Central memory CD8-positive, alpha-beta T cell (primary cell): ENCODE data around the gene HIGD1B.

Experiments
- ATAC-seq: fragments of 150-1000 bp; cut with Tn5 transposase; replicated peaks from 2 replicates; pipeline ENCODE4 v1.10.0; 2022; ENCODE audit warnings: mild to moderate bottlenecking, moderate FRiP score, moderate number of reproducible peaks; ENCODE audit not compliant: poor library complexity, severe bottlenecking; ENCODE audit errors: extremely low read depth
- DNase-seq, 2 donors: peaks; one replicate each; pipeline ENCODE4 v3.0.0; 2021; ENCODE audit warnings: low spot score in 2 of 2
- H3K27ac Mint-ChIP-seq: one replicate; pipeline ENCODE4 v1.8.0; 2022; ENCODE audit warnings: low read depth, mild to moderate bottlenecking, moderate library complexity, mixed read lengths
- H3K27me3 Mint-ChIP-seq: one replicate; pipeline ENCODE4 v1.8.0; 2022; ENCODE audit warnings: mixed read lengths
- H3K36me3 Mint-ChIP-seq: one replicate; pipeline ENCODE4 v1.8.0; 2022; ENCODE audit warnings: mild to moderate bottlenecking, moderate library complexity, mixed read lengths; ENCODE audit not compliant: insufficient read depth
- H3K4me1 Mint-ChIP-seq: one replicate; pipeline ENCODE4 v1.8.0; 2022; ENCODE audit warnings: mixed read lengths
- H3K4me3 Mint-ChIP-seq: one replicate; pipeline ENCODE4 v1.8.0; 2022; ENCODE audit warnings: mild to moderate bottlenecking, moderate library complexity, mixed read lengths
- H3K9me3 Mint-ChIP-seq: one replicate; pipeline ENCODE4 v1.8.0; 2022; ENCODE audit warnings: mixed read lengths

Gene HIGD1B

DNA sequence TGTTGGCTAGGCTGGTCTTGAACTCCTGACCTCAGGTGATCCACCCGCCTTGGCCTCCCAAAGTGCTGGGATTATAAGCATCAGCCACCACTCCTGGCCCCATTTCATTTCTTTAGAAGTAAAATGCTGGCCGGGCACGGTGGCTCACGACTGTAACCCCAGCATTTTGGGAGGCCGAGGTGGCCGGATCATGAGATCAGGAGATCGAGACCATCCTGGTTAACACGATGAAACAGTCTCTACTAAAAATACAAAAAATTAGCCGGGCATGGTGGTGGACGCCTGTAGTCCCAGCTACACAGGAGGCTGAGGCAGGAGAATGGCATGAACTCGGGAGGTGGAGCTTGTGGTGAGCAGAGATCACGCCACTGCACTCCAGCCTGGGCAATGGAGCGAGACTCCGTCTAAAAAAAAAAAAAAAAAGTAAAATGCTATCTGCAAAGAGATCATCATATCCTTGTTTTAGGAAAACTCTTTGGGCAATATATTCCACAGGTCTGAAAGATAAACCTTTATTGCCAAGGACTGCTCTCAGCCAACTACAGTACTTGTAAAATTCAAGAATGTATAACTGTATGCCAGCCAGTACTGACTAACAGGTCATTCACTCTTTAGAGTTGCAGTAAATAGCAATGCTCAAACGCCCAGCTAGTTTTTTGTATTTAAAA lies 21.4 kb upstream of the HIGD1B start:
- peaks cover 11% of the 10 kb centered on the region for H3K4me1 Mint-ChIP-seq
- DNase-seq (no peak), ATAC-seq (no peak)
- peaks cover 1% of the 10 kb centered on the region for H3K36me3 Mint-ChIP-seq
- H3K27ac Mint-ChIP-seq = no peak overlapping the region
- no peak overlapping the region for H3K4me3 Mint-ChIP-seq
- no peaks in the 10 kb centered on the region for H3K9me3 Mint-ChIP-seq
- peaks cover 57% of the 10 kb centered on the region for H3K27me3 Mint-ChIP-seq

DNA sequence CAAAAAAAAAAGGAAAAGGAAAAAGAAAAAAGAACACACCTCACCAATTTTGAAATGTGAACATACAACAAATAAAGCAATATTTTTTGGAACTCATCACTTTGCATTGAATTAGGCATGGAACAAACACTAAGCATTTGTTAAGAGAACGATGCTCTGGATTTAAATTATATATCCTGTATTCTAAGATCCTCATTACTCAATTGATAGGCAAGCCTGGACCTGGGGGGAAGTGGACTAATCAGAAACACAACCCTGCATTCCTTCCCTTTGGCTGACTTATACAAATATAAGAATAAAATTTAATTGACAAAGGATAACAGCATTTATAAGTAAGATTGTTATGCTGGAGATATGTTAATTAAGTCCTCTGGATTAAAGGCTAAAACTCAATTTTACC lies 19.8 kb upstream of the HIGD1B start:
- Mint-ChIP-seq H3K27me3 (peaks cover 70% of the 10 kb centered on the region), H3K4me1 (peaks cover 11% of the 10 kb centered on the region), H3K9me3 (no peaks in the 10 kb centered on the region), H3K27ac (no peak overlapping the region), H3K4me3 (no peak overlapping the region), H3K36me3 (peaks cover 1% of the 10 kb centered on the region)
- DNase-seq = no peak
- ATAC-seq = no peak

GRCh38 chr17:44828919-44829522 lies 18.7 kb upstream of the HIGD1B start:
- Mint-ChIP-seq H3K27me3 (peaks cover 71% of the 10 kb centered on the region), H3K4me1 (peaks cover 11% of the 10 kb centered on the region), H3K36me3 (peaks cover 1% of the 10 kb centered on the region), H3K27ac (peak overlapping the region; percentile 5), H3K9me3 (no peaks in the 10 kb centered on the region), H3K4me3 (peak overlapping the region; percentile 81)
- ATAC-seq = no peak
- no peak for DNase-seq

- H3K36me3 Mint-ChIP-seq = peaks cover 1% of the 10 kb centered on the region
- H3K9me3 Mint-ChIP-seq = no peaks in the 10 kb centered on the region
- peak within 1 kb of the TSS; percentile 81 for H3K4me3 Mint-ChIP-seq
- no peak for DNase-seq
- peak within 1 kb of the TSS; percentile 5 for H3K27ac Mint-ChIP-seq
- peaks cover 74% of the 10 kb centered on the region for H3K27me3 Mint-ChIP-seq
- ATAC-seq = peak; percentile 19
- peaks cover 11% of the 10 kb centered on the region for H3K4me1 Mint-ChIP-seq
Measured at GRCh38 chr17:44829523-44830358, 17.9 kb upstream of the HIGD1B start, which contains the start of gene GJC1. GJC1 (minus strand) TSS chr17:44830287; CDS start chr17:44805817, 24,470 bp downstream.

DNA sequence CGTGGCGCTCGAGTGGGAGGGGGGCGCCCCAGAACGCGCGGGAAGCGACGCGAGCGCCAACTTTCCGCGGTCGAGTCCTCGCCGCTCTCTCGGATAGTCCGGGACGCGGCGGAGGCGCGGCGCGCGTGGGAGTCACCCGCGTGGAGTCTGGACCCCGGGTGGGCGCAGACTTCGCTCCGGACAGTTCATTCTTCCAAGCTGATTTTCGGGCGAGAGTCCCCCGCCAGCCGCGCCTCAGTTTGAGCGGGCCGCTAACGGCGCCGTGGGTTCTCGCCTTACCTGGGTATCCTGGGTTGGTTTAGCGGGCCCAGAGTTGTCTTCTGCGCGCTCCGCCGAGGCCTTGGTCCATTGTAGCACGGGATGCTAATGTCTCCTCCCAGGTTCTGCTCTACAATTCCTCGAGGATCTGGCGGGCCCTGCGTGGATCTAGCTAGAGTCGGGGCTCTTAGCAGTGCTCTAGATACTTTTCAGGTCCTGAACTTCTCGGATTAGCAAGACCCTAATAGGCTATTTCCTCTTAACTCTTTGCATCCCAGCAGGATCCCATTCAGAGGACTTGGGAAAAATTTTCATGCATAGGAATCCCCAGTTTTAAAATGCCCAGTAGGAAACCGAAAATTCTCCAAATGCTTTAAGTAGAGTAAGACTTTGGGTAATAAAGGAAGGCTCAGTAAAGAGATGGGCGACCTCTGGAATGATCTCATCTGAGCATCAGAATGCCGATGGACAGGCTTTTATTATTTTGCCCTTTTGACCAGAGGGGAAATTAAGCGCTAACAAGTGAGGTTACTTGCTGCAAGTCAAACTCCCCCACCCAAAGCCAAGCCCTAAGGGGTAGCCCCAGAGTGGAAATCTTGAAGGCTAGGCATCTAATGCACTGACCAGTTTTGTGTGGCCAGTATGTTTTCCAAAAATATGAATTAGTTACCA lies 17.1 kb upstream of the HIGD1B start:
- Mint-ChIP-seq H3K4me1 (peaks cover 11% of the 10 kb centered on the region), H3K9me3 (no peaks in the 10 kb centered on the region), H3K27ac (no peak overlapping the region), H3K36me3 (peaks cover 1% of the 10 kb centered on the region), H3K4me3 (peak overlapping the region; percentile 68), H3K27me3 (peaks cover 74% of the 10 kb centered on the region)
- DNase-seq (no peak), ATAC-seq (peak; percentile 28)

- H3K9me3 Mint-ChIP-seq = no peaks in the 10 kb centered on the region
- ATAC-seq = no peak
- H3K27ac Mint-ChIP-seq = no peak overlapping the region
- no peak for DNase-seq
- H3K36me3 Mint-ChIP-seq = peaks cover 1% of the 10 kb centered on the region
- peaks cover 70% of the 10 kb centered on the region for H3K27me3 Mint-ChIP-seq
- peaks cover 11% of the 10 kb centered on the region for H3K4me1 Mint-ChIP-seq
- H3K4me3 Mint-ChIP-seq = no peak overlapping the region
Measured at GRCh38 chr17:44831371-44831770, 16.3 kb upstream of the HIGD1B start.

- no peak for ATAC-seq
- H3K27me3 Mint-ChIP-seq = peaks cover 56% of the 10 kb centered on the region
- H3K4me3 Mint-ChIP-seq = no peak overlapping the region
- no peak for DNase-seq
- no peak overlapping the region for H3K27ac Mint-ChIP-seq
- H3K9me3 Mint-ChIP-seq = no peaks in the 10 kb centered on the region
- H3K36me3 Mint-ChIP-seq = peaks cover 1% of the 10 kb centered on the region
- peaks cover 11% of the 10 kb centered on the region for H3K4me1 Mint-ChIP-seq
Measured at GRCh38 chr17:44832805-44833204, 14.9 kb upstream of the HIGD1B start.

DNA sequence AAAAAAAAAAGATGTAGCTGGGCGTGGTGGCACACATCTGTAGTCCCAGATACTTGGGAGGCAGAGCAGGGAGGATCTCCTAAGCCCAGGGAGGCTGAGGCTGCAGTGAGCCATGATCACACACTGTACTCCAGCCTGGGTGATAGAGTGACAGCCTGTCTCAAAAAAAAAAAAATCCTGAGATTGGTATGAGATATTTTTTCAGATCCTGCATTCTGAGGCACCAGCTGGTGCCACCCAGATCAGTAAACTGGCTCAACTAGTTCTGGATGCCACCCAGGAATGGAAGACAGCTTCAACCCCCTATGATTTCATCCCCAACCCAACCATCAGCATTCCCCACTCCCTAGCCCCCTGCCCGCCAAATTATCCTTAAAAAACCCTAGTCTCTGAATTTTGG lies 10.5 kb upstream of the HIGD1B start:
- no peaks in the 10 kb centered on the region for H3K4me1 Mint-ChIP-seq
- H3K27ac Mint-ChIP-seq = no peak overlapping the region
- ATAC-seq (no peak), DNase-seq (no peak)
- H3K4me3 Mint-ChIP-seq = no peak overlapping the region
- H3K36me3 Mint-ChIP-seq = no peaks in the 10 kb centered on the region
- no peaks in the 10 kb centered on the region for H3K9me3 Mint-ChIP-seq
- H3K27me3 Mint-ChIP-seq = peaks cover 21% of the 10 kb centered on the region

- no peak for ATAC-seq
- H3K4me1 Mint-ChIP-seq = no peaks in the 10 kb centered on the region
- no peaks in the 10 kb centered on the region for H3K36me3 Mint-ChIP-seq
- no peaks in the 10 kb centered on the region for H3K27me3 Mint-ChIP-seq
- no peak overlapping the region for H3K4me3 Mint-ChIP-seq
- DNase-seq = no peak
- no peaks in the 10 kb centered on the region for H3K9me3 Mint-ChIP-seq
- H3K27ac Mint-ChIP-seq = no peak overlapping the region
Measured at GRCh38 chr17:44840274-44840673, 7.4 kb upstream of the HIGD1B start.

DNA sequence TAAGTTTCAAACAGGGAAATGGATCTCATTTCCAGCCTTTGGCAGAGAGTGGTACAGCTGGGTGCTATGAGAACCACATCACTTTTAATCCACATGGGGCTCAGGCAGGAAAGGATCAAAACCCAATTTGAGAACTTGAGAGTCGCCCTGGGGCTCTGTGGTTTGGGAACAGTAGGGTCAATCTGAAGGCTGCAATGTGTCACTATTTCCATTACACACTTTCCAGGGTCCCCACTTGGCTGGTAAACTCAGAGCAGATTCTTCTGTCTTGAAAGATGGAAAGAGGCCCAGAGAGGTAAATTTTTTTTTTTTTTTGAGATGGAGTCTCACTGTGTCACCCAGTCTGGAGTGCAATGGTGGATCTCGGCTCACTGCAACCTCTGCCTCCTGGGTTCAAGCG lies 6.7 kb upstream of the HIGD1B start:
- Mint-ChIP-seq H3K27ac (no peak overlapping the region), H3K4me3 (no peak overlapping the region), H3K9me3 (no peaks in the 10 kb centered on the region), H3K4me1 (no peaks in the 10 kb centered on the region), H3K27me3 (no peaks in the 10 kb centered on the region), H3K36me3 (no peaks in the 10 kb centered on the region)
- ATAC-seq (no peak), DNase-seq (no peak)

DNA sequence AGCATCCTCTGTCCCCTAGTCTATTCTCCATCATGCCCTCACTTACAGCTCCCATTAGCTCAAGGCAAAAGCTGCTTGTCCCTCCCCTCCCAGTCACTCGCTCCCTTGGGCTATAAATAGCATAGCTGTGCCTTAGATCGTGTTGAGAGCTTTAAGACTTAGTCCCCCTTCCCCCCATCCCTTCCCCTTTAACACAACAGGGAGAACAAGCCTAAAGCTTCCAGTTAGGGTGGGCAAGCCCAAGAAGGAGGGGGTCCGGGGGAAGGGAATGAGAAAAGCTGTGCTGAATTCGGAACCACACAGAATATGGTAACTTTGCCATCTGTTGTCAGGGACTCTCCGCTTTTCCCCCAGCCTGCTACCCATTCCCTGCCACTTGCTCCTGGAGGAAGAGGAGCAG lies 4.9 kb upstream of the HIGD1B start:
- peaks cover 2% of the 10 kb centered on the region for H3K36me3 Mint-ChIP-seq
- ATAC-seq (no peak), DNase-seq (no peak)
- no peaks in the 10 kb centered on the region for H3K9me3 Mint-ChIP-seq
- no peak overlapping the region for H3K27ac Mint-ChIP-seq
- H3K4me3 Mint-ChIP-seq = no peak overlapping the region
- H3K27me3 Mint-ChIP-seq = no peaks in the 10 kb centered on the region
- peaks cover 1% of the 10 kb centered on the region for H3K4me1 Mint-ChIP-seq

- H3K27me3 Mint-ChIP-seq = no peaks in the 10 kb centered on the region
- H3K4me3 Mint-ChIP-seq = no peak overlapping the region
- H3K36me3 Mint-ChIP-seq = peaks cover 4% of the 10 kb centered on the region
- H3K4me1 Mint-ChIP-seq = peaks cover 7% of the 10 kb centered on the region
- H3K27ac Mint-ChIP-seq = no peak overlapping the region
- no peaks in the 10 kb centered on the region for H3K9me3 Mint-ChIP-seq
- ATAC-seq (no peak), DNase-seq (no peak)
Measured at GRCh38 chr17:44844390-44844830, 3.3 kb upstream of the HIGD1B start.
